HG03571 (cell line): Measurements from ENCODE around the gene NOBOX.
A peak's percentile ranks its signal among the peaks of the same experiment; 100 is the strongest.
"Not testable (repeated sequence)": the region's sequence is repeated elsewhere in the genome, so short reads cannot be mapped to it uniquely, and the experiment has no call there.

Source experiments
- ATAC-seq: cut with Tn5 transposase; IDR thresholded peaks from one replicate; pipeline ENCODE4 v1.9.1; 2021; ENCODE audit not compliant: unreplicated experiment

Gene NOBOX

GRCh38 chr7:144397086-144397485, 6.4 kb downstream of the NOBOX start:
- no peak for ATAC-seq

- ATAC-seq: peak; percentile 64
Observed at GRCh38 chr7:144391823-144392255, 11.7 kb downstream of the NOBOX start.

- ATAC-seq: no peak
Observed at GRCh38 chr7:144391014-144391413, 12.5 kb downstream of the NOBOX start.

- ATAC-seq: no peak
Observed at GRCh38 chr7:144390481-144390880, 13.0 kb downstream of the NOBOX start.

- ATAC-seq: no peak
Observed at GRCh38 chr7:144388950-144389349, 14.5 kb downstream of the NOBOX start.

DNA sequence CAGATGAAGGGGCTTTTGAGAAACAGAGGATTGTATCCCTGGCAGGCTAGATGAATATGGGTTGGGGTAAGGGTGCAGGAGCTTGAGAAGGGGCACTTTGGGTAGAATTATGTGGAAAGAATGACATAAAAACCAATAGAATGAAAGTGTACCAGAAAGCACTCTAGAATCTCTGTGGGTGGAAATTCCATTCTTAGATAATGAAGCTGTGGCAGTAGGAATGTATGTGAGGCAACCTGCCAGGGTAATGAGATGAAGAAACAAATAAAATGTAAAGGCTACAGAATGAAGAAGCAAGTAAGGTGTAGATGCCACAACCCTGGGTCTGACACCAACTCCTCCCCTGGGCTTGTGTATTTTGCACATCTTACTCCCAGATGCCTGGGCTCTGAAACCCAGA, 16.8 kb downstream of the NOBOX start:
- ATAC-seq: no peak

DNA sequence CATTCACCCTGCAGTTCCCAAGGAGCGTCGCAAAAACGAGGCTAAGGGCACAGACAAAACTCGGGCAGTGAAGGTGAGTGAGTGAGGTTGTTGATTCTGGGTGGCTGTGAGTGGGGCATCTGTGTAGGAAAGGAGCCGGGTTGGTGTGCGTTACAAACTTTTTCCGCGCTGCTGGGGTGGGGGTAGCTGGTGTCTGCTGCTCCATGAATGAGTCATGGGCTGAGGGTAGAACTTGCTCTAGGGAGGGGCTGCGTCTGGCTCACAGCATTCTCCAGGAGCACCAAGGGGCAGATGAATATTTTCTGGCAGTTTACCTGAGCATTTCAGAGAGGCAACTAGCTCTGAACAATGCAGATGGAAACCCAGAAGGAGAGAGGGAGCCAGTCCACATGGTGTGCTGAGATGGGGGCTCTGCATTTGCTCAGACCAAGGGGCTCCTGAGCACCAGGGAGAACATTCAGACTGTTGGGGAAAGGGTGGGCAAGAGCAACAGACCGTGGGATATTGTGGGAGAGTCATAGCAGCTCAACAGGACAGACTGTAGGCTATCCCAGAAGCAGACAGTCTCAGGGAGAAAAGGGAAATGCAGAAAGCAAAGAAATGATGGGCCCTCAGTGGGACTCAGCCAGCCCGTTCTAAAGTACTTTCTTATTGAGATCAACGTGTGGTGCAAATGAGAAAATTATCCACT, 18.8 kb downstream of the NOBOX start:
- no peak for ATAC-seq

- no peak for ATAC-seq
Observed at GRCh38 chr7:144384071-144384470, 19.4 kb downstream of the NOBOX start.

DNA sequence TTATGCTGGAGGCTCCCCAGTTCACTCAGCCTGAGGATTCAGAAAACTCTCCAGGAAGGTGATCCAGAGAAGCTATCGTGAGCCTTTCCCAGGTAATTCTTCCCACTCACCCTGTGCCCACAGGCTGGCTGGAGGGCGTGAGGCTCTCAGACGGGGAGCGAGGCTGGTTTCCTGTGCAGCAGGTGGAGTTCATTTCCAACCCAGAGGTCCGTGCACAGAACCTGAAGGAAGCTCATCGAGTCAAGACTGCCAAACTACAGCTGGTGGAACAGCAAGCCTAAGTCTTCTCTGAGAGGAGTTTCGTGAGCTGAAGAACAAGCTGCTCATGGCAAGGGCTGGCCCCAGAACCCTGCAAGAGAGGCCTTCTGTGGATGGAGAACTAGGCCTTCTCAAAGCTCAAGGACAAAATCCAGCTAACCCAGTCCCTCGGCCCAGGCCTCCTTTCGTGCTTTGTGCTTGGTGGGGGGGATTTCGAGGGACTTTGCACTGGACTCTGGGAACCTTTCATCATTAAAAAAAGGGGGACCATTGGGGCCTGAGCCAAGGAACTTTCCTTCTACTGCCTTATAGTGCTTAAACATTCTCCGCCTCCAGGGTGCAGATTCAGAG, 23.6 kb downstream of the NOBOX start:
- ATAC-seq: no peak

DNA sequence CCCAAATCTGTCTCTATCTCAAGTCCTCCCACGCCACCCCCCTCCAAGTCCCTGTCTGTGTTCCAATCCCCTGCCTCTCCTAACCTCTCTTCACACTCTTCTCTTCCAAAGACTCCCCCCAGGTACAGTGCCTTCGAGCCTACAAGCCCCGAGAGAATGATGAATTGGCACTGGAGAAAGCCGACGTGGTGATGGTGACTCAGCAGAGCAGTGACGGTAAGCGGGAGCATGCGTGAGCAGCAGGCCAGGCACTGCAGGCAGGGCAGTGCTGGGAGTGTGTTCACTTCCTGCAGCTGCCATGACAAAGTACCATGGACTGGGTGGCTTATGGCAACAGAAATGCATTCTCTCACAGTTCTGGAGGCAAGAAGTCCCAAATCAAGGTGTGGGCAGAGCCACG, 24.8 kb downstream of the NOBOX start:
- no peak for ATAC-seq

- not testable (repeated sequence) for ATAC-seq
Observed at GRCh38 chr7:144369221-144369620, 34.3 kb downstream of the NOBOX start.

GRCh38 chr7:144367250-144367649, 36.2 kb downstream of the NOBOX start:
- ATAC-seq: not testable (repeated sequence)

GRCh38 chr7:144365523-144365922, 38.0 kb downstream of the NOBOX start:
- not testable (repeated sequence) for ATAC-seq

DNA sequence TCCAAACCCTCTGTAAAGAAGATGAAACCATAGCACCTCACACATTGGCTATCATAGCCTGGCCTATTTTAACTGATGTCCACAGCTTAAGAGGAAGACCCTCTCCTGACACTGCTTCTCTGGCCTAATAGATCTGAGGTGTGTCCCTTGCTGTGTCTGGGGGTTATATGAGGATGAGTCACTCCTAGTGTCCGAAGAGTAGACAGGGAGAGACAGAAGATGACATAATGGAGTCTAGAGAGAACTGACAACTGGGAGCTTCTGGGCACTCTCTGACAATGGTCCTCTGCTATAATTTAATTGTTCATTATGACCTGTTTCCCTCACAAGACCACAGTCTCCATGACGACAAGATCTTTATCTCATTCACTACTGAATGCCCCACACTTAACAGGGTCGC, 41.4 kb downstream of the NOBOX start:
- not testable (repeated sequence) for ATAC-seq

GRCh38 chr7:144356860-144357259, 46.6 kb downstream of the NOBOX start:
- ATAC-seq: not testable (repeated sequence)

GRCh38 chr7:144356185-144356584, 47.3 kb downstream of the NOBOX start:
- not testable (repeated sequence) for ATAC-seq

GRCh38 chr7:144355176-144355822, 48.2 kb downstream of the NOBOX start, which contains the start of gene ARHGEF5:
Gene ARHGEF5 (plus strand): TSS chr7:144355402. CDS start chr7:144362670, 7,268 bp downstream.
- peak; percentile 77 for ATAC-seq

DNA sequence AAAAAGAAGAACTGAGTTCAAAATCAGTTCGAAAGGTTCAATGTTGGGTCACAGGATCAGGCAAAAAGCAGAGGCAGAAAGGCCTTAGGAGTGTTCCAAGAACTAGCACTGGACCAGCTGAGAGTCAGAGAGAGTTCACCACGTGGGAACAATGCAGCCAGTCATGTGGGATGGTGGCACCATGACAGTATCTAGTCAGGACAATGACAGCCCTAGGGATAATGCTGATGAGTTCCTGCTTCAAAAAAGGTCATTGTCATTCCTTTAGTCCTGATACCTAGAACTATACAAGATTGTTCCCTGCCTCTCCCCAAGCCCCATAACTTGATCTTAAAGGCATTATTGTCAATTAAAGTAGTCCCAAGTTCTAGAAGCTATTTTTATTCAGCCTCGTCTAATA, 51.8 kb downstream of the NOBOX start:
- ATAC-seq: not testable (repeated sequence)

GRCh38 chr7:144348625-144349024, 54.9 kb downstream of the NOBOX start:
- peak; percentile 35 for ATAC-seq
